Activated CD4-positive, alpha-beta memory T cell treated with anti-CD3 and anti-CD28 coated beads for 36 hours (primary cell): ENCODE measurements around the gene GNAL. TPM values are rescaled to one million over a fixed set of nuclear protein-coding genes. Genes with fewer than 3 reads are reported as not detected.

Source experiments
- CTCF ChIA-PET: fragments of 350-600 bp; sonication (Branson Sonifier 250); formaldehyde crosslinking; loops from one replicate; lab custom pipeline; 2021; ENCODE audit warnings: antibody characterized with exemption, inconsistent platforms; lab: Charles Lee
- POLR2A ChIA-PET: fragments of 350-600 bp; sonication (Branson Sonifier 250); formaldehyde crosslinking; loops from one replicate; lab custom pipeline; 2021; ENCODE audit warnings: antibody characterized with exemption; lab: Charles Lee
- DNase-seq: peaks from one replicate; pipeline ENCODE4 v3.0.0-alpha.2; 2020
- H3K27ac Mint-ChIP-seq: one replicate; pipeline ENCODE4 v1.8.0; 2021; ENCODE audit warnings: mixed read lengths
- H3K27me3 Mint-ChIP-seq: one replicate; pipeline ENCODE4 v1.8.0; 2021; ENCODE audit warnings: mixed read lengths
- H3K36me3 Mint-ChIP-seq: one replicate; pipeline ENCODE4 v1.8.0; 2021; ENCODE audit warnings: mixed read lengths
- H3K4me1 Mint-ChIP-seq: one replicate; pipeline ENCODE4 v1.8.0; 2021; ENCODE audit warnings: low read depth, mixed read lengths
- H3K4me3 Mint-ChIP-seq: one replicate; pipeline ENCODE4 v1.8.0; 2021; ENCODE audit warnings: mild to moderate bottlenecking, mixed read lengths
- H3K9me3 Mint-ChIP-seq: one replicate; pipeline ENCODE4 v1.8.0; 2021; ENCODE audit warnings: mixed read lengths
- intact Hi-C: fragments of 100-400 bp; cut with micrococcal nuclease; formaldehyde crosslinking; loops from one replicate; pipeline ENCODE4 v1.15.1; 2023
- total RNA-seq, 2 experiments: library from RNA; stranded (reverse); gene quantifications; one replicate each; pipeline ENCODE4 v1.2.3, GENCODE V29; 2021

GNAL gene
- total RNA-seq, 2 experiments from 2014 or later = 0.12 TPM; not detected in 1

DNA sequence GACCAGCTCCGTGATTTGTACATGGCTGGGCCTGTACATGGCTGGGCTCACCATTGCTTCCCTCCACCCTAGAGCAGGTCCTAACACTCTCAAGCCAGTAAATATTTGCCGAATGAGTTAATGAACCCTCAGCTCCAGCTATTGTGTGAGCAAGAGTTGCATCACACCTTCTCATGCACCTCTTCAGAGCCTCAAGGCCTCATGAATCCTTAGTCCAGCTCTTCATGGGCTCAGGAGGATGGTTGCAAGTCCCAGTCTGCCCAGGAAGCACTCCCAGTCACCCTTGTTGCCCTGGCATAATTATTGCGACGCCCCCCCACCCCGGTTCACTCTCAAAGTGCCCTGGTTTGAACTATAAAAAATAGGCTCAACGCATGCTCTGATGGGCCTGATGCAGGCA is 30.1 kb upstream of the GNAL start:
- Mint-ChIP-seq H3K4me1 (peaks cover 5% of the 10 kb centered on the region), H3K9me3 (no peaks in the 10 kb centered on the region), H3K27ac (no peak overlapping the region), H3K4me3 (no peak overlapping the region), H3K27me3 (peaks cover 19% of the 10 kb centered on the region), H3K36me3 (no peaks in the 10 kb centered on the region)
- POLR2A ChIA-PET = no interaction called here
- intact Hi-C loops = loop anchor here (5.0 to 10.0 kb wide), 2 partner anchors 68 to 376 kb away; no protein-coding TSS in a partner anchor
- CTCF ChIA-PET = interaction anchor here (5.0 kb wide), 1 partner anchor 69 kb away, joined by 33 read pairs; no protein-coding TSS in a partner anchor
- DNase-seq = no peak

DNA sequence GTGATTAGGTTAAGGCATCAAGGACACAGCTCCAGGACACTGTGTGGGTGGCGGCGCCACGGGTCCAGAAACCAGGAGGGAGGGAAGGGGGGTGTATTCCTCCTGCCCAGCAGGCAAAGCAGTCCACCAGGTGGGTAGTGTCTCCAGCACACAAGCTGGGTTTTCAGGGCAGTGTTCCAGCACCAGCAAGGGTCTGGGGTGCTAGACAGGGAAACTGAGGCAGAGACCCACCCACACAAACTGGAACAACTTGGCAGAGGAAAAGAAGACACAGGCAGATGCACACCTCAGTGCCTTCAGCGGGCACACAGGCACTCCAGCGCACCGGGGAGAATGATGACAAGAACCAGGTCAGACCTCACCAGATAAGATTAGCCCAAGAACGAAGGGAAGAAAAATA is 28.4 kb upstream of the GNAL start:
- Mint-ChIP-seq H3K9me3 (no peaks in the 10 kb centered on the region), H3K4me3 (no peak overlapping the region), H3K36me3 (no peaks in the 10 kb centered on the region), H3K27ac (no peak overlapping the region), H3K4me1 (no peaks in the 10 kb centered on the region), H3K27me3 (peaks cover 11% of the 10 kb centered on the region)
- CTCF ChIA-PET = no interaction called here
- intact Hi-C loops = no loop called here
- POLR2A ChIA-PET = no interaction called here
- no peak for DNase-seq

DNA sequence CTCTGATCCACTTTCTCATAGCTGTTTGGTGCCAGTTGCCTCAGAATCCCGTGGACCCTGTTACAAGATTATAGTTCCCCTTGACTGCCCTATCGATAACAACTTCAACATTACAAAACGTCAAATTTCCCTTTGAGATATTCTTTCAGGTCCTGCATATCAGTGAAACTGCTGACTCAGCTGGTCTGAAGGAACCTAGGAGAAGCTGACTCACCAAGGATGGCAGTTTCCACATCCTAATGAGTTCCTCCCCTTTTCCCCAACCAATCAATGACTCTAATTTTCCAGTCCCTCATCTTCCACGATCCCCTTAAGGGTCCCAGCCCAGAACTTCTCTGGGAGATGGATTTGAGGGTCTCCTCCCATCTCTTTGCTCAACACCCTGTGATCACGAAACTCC is 27.6 kb upstream of the GNAL start:
- intact Hi-C loops = no loop called here
- no peak for DNase-seq
- H3K36me3 Mint-ChIP-seq = no peaks in the 10 kb centered on the region
- H3K4me1 Mint-ChIP-seq = no peaks in the 10 kb centered on the region
- peaks cover 10% of the 10 kb centered on the region for H3K27me3 Mint-ChIP-seq
- ChIA-PET CTCF (no interaction called here), POLR2A (no interaction called here)
- no peak overlapping the region for H3K4me3 Mint-ChIP-seq
- no peaks in the 10 kb centered on the region for H3K9me3 Mint-ChIP-seq
- no peak overlapping the region for H3K27ac Mint-ChIP-seq

DNA sequence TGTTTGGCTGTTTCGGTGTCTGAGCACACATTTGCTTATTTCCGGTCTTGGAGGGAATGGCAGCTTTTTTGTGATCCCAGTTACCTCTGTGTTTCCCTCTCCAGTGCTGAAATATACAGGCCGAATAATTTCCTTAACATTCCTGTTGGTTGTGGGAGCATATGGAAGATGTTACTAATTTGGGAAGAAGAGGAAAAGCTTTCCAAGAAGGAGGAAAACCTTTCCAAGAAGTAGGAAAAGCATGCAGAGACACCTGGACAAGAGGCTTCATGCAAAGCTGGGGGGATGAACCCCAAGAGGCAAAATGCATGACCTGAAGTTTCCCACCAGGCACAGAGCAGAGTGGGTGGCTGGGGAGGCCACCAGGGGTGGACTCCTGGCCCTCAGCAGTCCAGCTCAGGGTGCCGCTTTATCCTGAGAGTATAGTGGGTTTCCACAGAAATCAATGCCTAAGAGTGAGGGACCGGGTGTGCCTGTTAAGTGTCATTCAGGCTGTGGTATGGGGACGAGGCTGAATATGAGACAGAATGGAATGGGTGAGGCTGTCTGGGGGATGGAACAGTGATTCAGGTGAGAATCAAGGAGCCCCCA is 25.5 kb upstream of the GNAL start:
- no peak for DNase-seq
- CTCF ChIA-PET = no interaction called here
- Mint-ChIP-seq H3K4me3 (no peak overlapping the region), H3K27me3 (peaks cover 1% of the 10 kb centered on the region), H3K27ac (no peak overlapping the region), H3K36me3 (no peaks in the 10 kb centered on the region), H3K9me3 (no peaks in the 10 kb centered on the region), H3K4me1 (no peaks in the 10 kb centered on the region)
- POLR2A ChIA-PET = no interaction called here
- intact Hi-C loops = no loop called here

DNA sequence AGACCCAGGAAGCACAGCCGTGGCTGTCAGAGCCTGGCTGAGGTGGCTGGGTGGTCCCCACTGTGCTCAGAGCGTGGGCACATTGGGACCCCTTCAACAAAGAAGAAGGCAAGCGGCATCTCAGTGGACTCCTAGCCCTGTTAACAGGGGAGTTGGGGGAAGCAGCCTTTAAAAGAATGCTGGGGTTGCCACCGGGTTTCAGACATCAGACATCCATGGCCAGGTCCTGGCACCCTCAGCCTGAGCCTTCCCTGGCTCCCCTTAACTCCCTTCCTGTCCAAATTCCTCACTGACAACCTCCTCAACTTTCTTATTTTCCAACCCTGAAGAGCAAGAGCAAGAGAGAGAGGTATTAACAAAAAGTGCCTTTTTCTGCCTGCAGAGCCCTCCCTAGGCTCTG is 24.8 kb upstream of the GNAL start:
- H3K27me3 Mint-ChIP-seq = no peaks in the 10 kb centered on the region
- ChIA-PET POLR2A (no interaction called here), CTCF (no interaction called here)
- H3K36me3 Mint-ChIP-seq = no peaks in the 10 kb centered on the region
- H3K9me3 Mint-ChIP-seq = no peaks in the 10 kb centered on the region
- H3K4me1 Mint-ChIP-seq = no peaks in the 10 kb centered on the region
- H3K4me3 Mint-ChIP-seq = no peak overlapping the region
- DNase-seq = no peak
- intact Hi-C loops = no loop called here
- no peak overlapping the region for H3K27ac Mint-ChIP-seq

DNA sequence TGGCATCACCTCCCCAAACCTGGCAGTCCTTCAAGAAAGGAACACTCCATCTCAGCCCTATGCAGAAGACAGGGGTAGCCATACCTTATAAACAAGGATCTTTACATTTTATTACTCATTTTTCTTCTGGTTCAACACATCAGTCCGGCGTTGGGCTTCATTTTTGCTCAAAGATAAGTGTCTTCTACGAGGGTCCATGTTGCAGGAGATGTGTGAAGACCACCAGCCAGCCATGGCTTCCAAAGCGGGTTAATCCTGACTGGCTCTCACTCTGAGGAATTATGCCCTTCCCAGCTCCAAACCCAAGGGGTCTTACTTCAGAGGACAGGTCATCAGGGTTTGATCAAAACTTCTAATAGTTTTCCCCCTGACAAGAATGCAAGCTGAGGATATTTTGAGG is 23.9 kb upstream of the GNAL start:
- H3K4me3 Mint-ChIP-seq = no peak overlapping the region
- intact Hi-C loops = no loop called here
- DNase-seq = no peak
- ChIA-PET POLR2A (no interaction called here), CTCF (interaction anchor here (1.9 kb wide), 1 partner anchor 10 kb away, joined by 13 read pairs; no protein-coding TSS in a partner anchor)
- H3K9me3 Mint-ChIP-seq = no peaks in the 10 kb centered on the region
- no peak overlapping the region for H3K27ac Mint-ChIP-seq
- no peaks in the 10 kb centered on the region for H3K4me1 Mint-ChIP-seq
- H3K27me3 Mint-ChIP-seq = peaks cover 2% of the 10 kb centered on the region
- H3K36me3 Mint-ChIP-seq = no peaks in the 10 kb centered on the region

DNA sequence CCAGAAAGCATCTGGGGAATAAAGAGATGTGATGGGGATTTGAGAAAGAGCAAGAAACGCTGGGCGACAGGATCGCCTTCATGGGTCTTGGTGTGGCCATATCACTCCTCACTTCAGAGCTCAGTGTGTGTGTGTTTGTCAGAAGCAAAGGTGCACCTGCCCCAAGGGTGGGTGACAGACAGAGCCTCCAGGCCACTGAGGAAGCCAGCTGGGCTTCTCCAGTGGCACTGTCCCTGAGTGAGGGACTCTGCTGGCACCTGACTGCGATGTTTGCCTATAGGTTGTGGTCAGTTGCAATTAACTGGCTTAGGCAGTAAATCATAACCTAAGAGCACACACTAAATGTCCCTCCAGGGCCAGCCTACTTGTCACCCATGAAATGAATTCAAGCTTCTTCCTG is 23.5 kb upstream of the GNAL start:
- Mint-ChIP-seq H3K27ac (no peak overlapping the region), H3K27me3 (peaks cover 5% of the 10 kb centered on the region), H3K4me3 (no peak overlapping the region), H3K4me1 (no peaks in the 10 kb centered on the region), H3K36me3 (no peaks in the 10 kb centered on the region), H3K9me3 (no peaks in the 10 kb centered on the region)
- POLR2A ChIA-PET = no interaction called here
- no peak for DNase-seq
- CTCF ChIA-PET = interaction anchor here (1.9 kb wide), 1 partner anchor 11 kb away, joined by 13 read pairs; no protein-coding TSS in a partner anchor
- intact Hi-C loops = no loop called here

DNA sequence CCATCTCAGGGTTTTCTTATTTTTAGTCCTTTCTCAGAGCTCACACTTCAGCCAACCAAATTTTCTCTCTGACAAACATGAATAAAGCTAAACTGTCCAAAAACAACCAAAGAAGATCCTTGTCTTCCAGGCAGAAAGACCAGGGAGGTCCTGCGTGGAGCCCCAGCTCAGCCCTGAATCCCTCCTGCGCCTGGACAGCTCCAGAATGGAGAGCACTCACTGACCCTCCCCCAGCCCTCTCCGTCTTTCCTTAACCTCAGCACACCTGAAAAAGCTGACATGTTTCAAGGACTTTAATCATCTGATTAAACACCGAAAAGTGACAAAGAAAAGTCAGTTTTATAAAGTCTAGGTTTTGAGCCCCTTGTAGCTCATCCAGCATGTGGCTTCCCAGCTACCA is 22.9 kb upstream of the GNAL start:
- Mint-ChIP-seq H3K4me3 (no peak overlapping the region), H3K9me3 (no peaks in the 10 kb centered on the region), H3K36me3 (no peaks in the 10 kb centered on the region), H3K27me3 (peaks cover 5% of the 10 kb centered on the region), H3K27ac (no peak overlapping the region), H3K4me1 (no peaks in the 10 kb centered on the region)
- no peak for DNase-seq
- POLR2A ChIA-PET = no interaction called here
- intact Hi-C loops = no loop called here
- CTCF ChIA-PET = interaction anchor here (1.9 kb wide), 1 partner anchor 11 kb away, joined by 13 read pairs; no protein-coding TSS in a partner anchor

DNA sequence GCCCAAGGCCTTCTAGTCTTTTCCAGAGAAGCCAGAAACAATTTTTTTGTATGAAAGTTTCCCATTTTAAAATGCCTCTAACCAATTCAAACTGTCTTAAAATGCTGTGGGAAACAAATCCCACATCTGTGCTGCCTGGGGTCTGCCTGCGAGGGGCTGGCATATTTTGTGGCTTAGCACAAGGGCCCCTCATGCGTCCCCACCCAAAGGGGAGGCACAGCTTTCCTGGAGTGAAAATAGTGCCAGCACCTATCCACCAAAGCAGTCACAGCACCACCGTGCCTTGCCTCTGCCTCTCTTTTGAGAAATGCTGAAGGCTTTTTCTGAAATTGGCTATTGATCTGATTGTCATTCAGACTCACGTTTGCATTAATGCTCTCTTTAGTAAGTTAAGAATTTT is 22.2 kb upstream of the GNAL start:
- Mint-ChIP-seq H3K27me3 (peaks cover 5% of the 10 kb centered on the region), H3K4me3 (no peak overlapping the region), H3K27ac (no peak overlapping the region), H3K4me1 (no peaks in the 10 kb centered on the region), H3K9me3 (no peaks in the 10 kb centered on the region), H3K36me3 (no peaks in the 10 kb centered on the region)
- ChIA-PET POLR2A (no interaction called here), CTCF (interaction anchor here (1.9 kb wide), 1 partner anchor 12 kb away, joined by 13 read pairs; no protein-coding TSS in a partner anchor)
- intact Hi-C loops = no loop called here
- DNase-seq = no peak

DNA sequence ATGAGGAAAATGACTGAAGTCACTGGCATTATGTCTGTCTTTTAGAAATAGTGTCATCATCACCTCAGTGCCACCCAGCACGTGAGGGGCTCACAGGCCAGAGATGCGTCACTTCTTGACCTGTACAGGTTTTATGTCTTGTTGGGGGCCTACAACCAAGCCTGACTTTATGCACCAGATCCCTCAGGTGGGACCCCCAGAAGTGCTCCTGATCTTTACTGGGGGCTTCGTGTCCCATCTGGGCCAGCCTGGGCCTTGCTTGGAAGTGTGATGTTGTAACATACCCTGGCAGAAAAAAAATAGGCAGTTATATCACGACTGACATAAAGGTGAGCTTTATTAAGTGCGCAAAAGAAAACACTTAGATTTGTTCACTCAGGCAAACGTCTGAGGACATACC is 21.5 kb upstream of the GNAL start:
- no peak overlapping the region for H3K4me3 Mint-ChIP-seq
- DNase-seq = no peak
- H3K27me3 Mint-ChIP-seq = peaks cover 5% of the 10 kb centered on the region
- H3K36me3 Mint-ChIP-seq = no peaks in the 10 kb centered on the region
- no peak overlapping the region for H3K27ac Mint-ChIP-seq
- H3K9me3 Mint-ChIP-seq = no peaks in the 10 kb centered on the region
- intact Hi-C loops = no loop called here
- ChIA-PET CTCF (no interaction called here), POLR2A (no interaction called here)
- no peaks in the 10 kb centered on the region for H3K4me1 Mint-ChIP-seq

DNA sequence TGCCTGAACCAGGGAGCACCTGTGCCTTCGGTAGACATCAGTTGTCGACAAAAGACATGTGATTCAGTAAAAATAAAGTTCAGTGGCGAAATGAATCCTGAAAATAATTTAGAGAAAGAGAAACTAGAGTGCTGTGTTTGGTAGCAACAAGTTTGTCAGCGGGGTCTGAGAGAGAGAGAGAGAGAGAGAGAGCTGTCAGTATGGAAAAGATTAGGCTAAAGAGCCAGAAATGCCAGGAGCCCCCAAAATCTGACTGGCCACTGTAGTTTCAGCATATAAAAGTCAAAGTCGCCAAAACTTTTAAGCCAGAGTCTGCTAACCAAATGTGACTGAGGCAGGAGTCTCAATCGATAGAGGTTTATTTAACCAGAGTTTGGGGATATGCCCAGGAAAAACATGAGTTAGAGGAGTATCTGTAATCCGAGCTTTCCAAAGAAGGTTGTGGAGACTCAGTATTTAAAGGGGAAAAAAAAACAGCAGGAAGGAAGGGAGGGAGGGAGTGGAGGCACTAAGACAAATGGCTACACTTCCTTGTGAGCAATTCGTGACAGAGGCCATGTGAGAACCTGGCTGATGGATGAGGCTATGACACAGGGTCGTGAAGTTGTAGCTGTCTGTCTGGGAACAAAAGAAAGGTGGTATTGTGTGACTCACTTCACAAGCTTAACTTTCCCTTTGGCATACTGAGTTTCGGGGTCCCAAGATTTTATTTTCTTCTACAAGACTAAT is 20.5 kb upstream of the GNAL start:
- no peaks in the 10 kb centered on the region for H3K9me3 Mint-ChIP-seq
- intact Hi-C loops = no loop called here
- no peak overlapping the region for H3K27ac Mint-ChIP-seq
- H3K4me1 Mint-ChIP-seq = no peaks in the 10 kb centered on the region
- CTCF ChIA-PET = no interaction called here
- H3K36me3 Mint-ChIP-seq = no peaks in the 10 kb centered on the region
- no peak for DNase-seq
- H3K4me3 Mint-ChIP-seq = no peak overlapping the region
- POLR2A ChIA-PET = no interaction called here
- H3K27me3 Mint-ChIP-seq = peaks cover 5% of the 10 kb centered on the region

DNA sequence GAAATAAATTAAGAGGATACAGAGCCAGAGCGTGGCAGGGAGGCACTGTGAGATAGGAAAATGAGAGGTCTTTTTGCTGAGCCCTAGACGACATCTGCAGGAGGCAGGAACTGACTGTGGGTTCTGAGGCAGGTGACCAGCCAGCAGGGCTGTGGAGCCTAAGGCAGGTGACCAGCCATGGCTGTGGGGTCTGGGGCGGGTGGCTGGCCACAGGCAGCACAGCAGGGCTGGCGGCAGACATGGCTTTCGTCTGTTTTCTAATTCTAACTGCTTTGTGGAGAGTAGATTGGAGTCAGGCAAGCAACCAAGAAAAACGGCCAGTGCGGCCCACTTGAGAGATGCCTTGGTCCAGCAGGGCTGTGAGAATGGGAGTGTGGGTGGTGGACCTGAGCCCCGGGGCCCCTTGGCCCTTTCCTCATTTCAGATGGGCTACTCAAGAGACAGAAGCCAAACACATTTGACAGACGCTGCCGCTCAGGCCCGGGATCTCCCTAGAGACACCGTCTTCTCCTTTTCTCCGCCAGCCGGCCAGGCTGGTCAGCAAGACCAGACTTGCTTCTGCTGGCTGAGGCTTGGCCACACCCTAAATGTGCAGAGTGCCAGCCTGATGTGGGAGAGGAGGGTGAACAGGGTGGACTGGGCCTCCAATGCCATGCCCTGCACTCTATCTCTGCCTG is 19.7 kb upstream of the GNAL start:
- CTCF ChIA-PET = no interaction called here
- DNase-seq = no peak
- no peak overlapping the region for H3K27ac Mint-ChIP-seq
- H3K36me3 Mint-ChIP-seq = no peaks in the 10 kb centered on the region
- no peaks in the 10 kb centered on the region for H3K4me1 Mint-ChIP-seq
- POLR2A ChIA-PET = no interaction called here
- intact Hi-C loops = no loop called here
- H3K9me3 Mint-ChIP-seq = no peaks in the 10 kb centered on the region
- no peak overlapping the region for H3K4me3 Mint-ChIP-seq
- H3K27me3 Mint-ChIP-seq = peaks cover 10% of the 10 kb centered on the region
